GM13977 (cell line): ENCODE measurements around the gene ATAT1.

Experiments used
- DNase-seq: peaks from one replicate; pipeline ENCODE4 v3.0.0; 2012; ENCODE audit warnings: low spot score
- CTCF ChIP-seq: IDR thresholded peaks from 2 replicates; pipeline ENCODE4 v1.5.1; 2012; ENCODE audit warnings: mild to moderate bottlenecking, control low read depth; ENCODE audit not compliant: insufficient read depth; ENCODE audit errors: extremely low read depth, missing control alignments
- in situ Hi-C: fragments of 300-500 bp; cut with MboI; formaldehyde crosslinking; loops from one replicate; pipeline ENCODE4 v1.12.0; 2022; ENCODE audit warnings: low sequenced_read_pairs, low pct_unique_long_range_greater_than_20kb, mixed read lengths, inconsistent platforms; ENCODE audit not compliant: unreplicated experiment

The ATAT1 gene

GRCh38 chr6:30612213-30612612 lies 14.5 kb upstream of the ATAT1 start:
- no peak for TF ChIP-seq CTCF
- DNase-seq, result no peak
- in situ Hi-C loops, result no loop called here

GRCh38 chr6:30612687-30613248 lies 13.9 kb upstream of the ATAT1 start:
- in situ Hi-C loops, result no loop called here
- no peak for DNase-seq
- TF ChIP-seq CTCF, result no peak

GRCh38 chr6:30613251-30614043 lies 13.2 kb upstream of the ATAT1 start:
- no peak for DNase-seq
- in situ Hi-C loops, result no loop called here
- TF ChIP-seq CTCF, result no peak

GRCh38 chr6:30614044-30614842 lies 12.4 kb upstream of the ATAT1 start:
- no peak for DNase-seq
- in situ Hi-C loops, result no loop called here
- no peak for TF ChIP-seq CTCF

GRCh38 chr6:30614843-30615218 lies 11.8 kb upstream of the ATAT1 start:
- TF ChIP-seq CTCF, result no peak
- peak; percentile 78 for DNase-seq
- in situ Hi-C loops, result no loop called here

- TF ChIP-seq CTCF, result no peak
- in situ Hi-C loops, result no loop called here
- DNase-seq, result no peak
Observed at GRCh38 chr6:30615219-30615957, 11.3 kb upstream of the ATAT1 start.
